Stomach (tissue), 9 donors: Measurements from ENCODE around the gene FFAR1. TPM values are rescaled to one million over a fixed set of nuclear protein-coding genes. Genes with fewer than 3 reads are reported as not detected.

Source experiments
- DNase-seq, 2 donors: peaks; one replicate each; pipeline versions ENCODE4 v3.0.0 to v3.0.0-alpha.2; 2013 to 2019
- H3K27ac ChIP-seq, 5 donors: fragments of 200-600 bp in 4 of 5; sonication (generic) in 4 of 5; one replicate each; pipeline ENCODE4 v1.5.1; 2013 to 2019; ENCODE audit warnings: mild to moderate bottlenecking in 1 of 5, moderate library complexity in 1 of 5
- H3K27me3 ChIP-seq, 3 donors: fragments of 200-600 bp; sonication (generic); one replicate each; pipeline ENCODE4 v1.5.1; 2017 to 2019; ENCODE audit warnings: mixed run types in 1 of 3
- H3K36me3 ChIP-seq, 4 donors: fragments of 200-600 bp; sonication (generic); 1 replicate in 3 of 4; 2 replicates in 1 of 4; pipeline ENCODE4 v1.5.1; 2016 to 2019
- H3K4me1 ChIP-seq, 4 donors: fragments of 200-600 bp; sonication (generic); one replicate each; pipeline ENCODE4 v1.5.1; 2016 to 2019
- H3K4me3 ChIP-seq, 4 donors: fragments of 200-600 bp; sonication (generic) in 3 of 4; one replicate each; pipeline ENCODE4 v1.5.1; 2016 to 2019; ENCODE audit warnings: mild to moderate bottlenecking in 1 of 4
- H3K9me3 ChIP-seq, 4 donors: fragments of 200-600 bp; sonication (generic); one replicate each; pipeline ENCODE4 v1.5.1; 2016 to 2019
- CTCF ChIP-seq, 7 experiments: fragments of 450-650 bp in 4 of 7; fragments of 200-600 bp in 3 of 7; sonication (generic) in 3 of 7; IDR thresholded peaks; one replicate each; pipeline ENCODE4 v1.5.1; 2016 to 2019; ENCODE audit warnings: antibody characterized with exemption in 7 of 7, control low read depth in 2 of 7, mild to moderate bottlenecking in 1 of 7
- EP300 ChIP-seq: sonication (generic); formaldehyde crosslinking; IDR thresholded peaks from one replicate; pipeline ENCODE4 v1.6.1; 2017; ENCODE audit warnings: antibody characterized with exemption
- POLR2A ChIP-seq, 4 donors: fragments of 450-650 bp; IDR thresholded peaks; one replicate each; pipeline ENCODE4 v1.6.1; 2016; ENCODE audit warnings: antibody characterized with exemption in 4 of 4, control low read depth in 2 of 4, mild to moderate bottlenecking in 1 of 4, moderate library complexity in 1 of 4
- POLR2AphosphoS5 ChIP-seq, 3 donors: sonication (generic); formaldehyde crosslinking; IDR thresholded peaks; one replicate each; pipeline ENCODE4 v1.6.1; 2016; ENCODE audit warnings: antibody characterized with exemption in 3 of 3
- WGBS, 5 donors: extraction: QIAGEN DNeasy Blood & Tissue Kit in 3 of 5; methylation state at CpG; one replicate each; pipeline versions ENCODE4 v1.1.5 to v1.1.7; 2013 to 2018; 5-methylcytosine and 5-hydroxymethylcytosine counted together
- intact Hi-C: fragments of 100-400 bp; cut with DNase I; formaldehyde crosslinking; loops from one replicate; pipeline ENCODE4 v1.15.1; 2023; ENCODE audit warnings: low total_unique reads
- polyA plus RNA-seq, 3 donors: library from polyadenylated mRNA; stranded (reverse); fragments of 200-250 nt; gene quantifications; one replicate each; pipeline ENCODE4 v1.2.3, GENCODE V29; 2013
- total RNA-seq, 5 donors: library from RNA; depleted of rRNA; stranded (reverse); fragments of >200 nt; gene quantifications; one replicate each; pipeline versions ENCODE4 v1.1.0 to v1.2.3, GENCODE V29; 2014 to 2016
- donor health status: healthy with polysubstance abuse.
- donor health status: Bipolar disorder and iron deficiency.
- donor health status: healthy.

The FFAR1 gene
- total and polyA plus RNA-seq, 8 donors, result 0.18 TPM; not detected in 7

- Histone ChIP-seq H3K9me3 (peaks cover 0 to 10% (median 8%) of the 10 kb centered on the region in 4 donors), H3K27me3 (peaks cover 0 to 5% (median 0%) of the 10 kb centered on the region in 3 donors), H3K27ac (no peak overlapping the region), H3K36me3 (no peaks in the 10 kb centered on the region), H3K4me3 (no peak overlapping the region), H3K4me1 (peaks cover 0 to 19% (median 0%) of the 10 kb centered on the region in 4 donors)
- TF ChIP-seq POLR2AphosphoS5 (IDR thresholded peaks at IDR 0.05) (no peak), POLR2A (IDR thresholded peaks at IDR 0.05) (no peak), EP300 (no peak), CTCF (IDR thresholded peaks at IDR 0.05) (no peak)
- intact Hi-C loops, result no loop called here
- DNase-seq, result no peak
- 90 to 98% (median 92%) methylated on average over 2 of the region's 2 CpGs for WGBS, 5 donors
Measured at GRCh38 chr19:35321291-35321690, 26.4 kb upstream of the FFAR1 start.

DNA sequence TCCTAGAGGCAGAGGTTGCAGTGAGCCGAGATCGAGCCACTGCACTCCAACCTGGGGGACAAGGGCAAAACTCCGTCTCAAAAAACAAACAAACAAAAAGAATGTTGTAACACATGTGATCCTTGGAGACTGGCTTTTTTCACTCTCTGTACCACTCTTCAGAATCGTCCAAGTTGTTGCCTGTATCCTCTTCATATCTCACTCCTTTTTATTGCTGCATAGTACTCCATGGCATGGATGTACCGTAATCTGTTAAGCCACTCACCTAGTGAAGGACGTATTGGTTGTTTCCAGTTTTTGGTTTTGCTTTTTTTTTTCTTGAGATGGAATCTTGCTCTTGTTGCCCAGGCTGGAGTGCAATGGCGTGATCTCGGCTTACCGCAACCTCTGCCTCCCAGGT is 25.7 kb upstream of the FFAR1 start:
- Histone ChIP-seq H3K36me3 (no peaks in the 10 kb centered on the region), H3K27me3 (peaks cover 0 to 9% (median 0%) of the 10 kb centered on the region in 3 donors), H3K9me3 (peaks cover 0 to 10% (median 8%) of the 10 kb centered on the region in 4 donors), H3K4me1 (peaks cover 0 to 19% (median 0%) of the 10 kb centered on the region in 4 donors), H3K27ac (no peak overlapping the region), H3K4me3 (no peak overlapping the region)
- DNase-seq, result no peak
- TF ChIP-seq POLR2A (IDR thresholded peaks at IDR 0.05), result no peak
- no peak for TF ChIP-seq POLR2AphosphoS5 (IDR thresholded peaks at IDR 0.05)
- TF ChIP-seq EP300, result no peak
- TF ChIP-seq CTCF (IDR thresholded peaks at IDR 0.05), result no peak
- intact Hi-C loops, result no loop called here
- 93 to 97% (median 93%) methylated on average over 9 of the region's 9 CpGs for WGBS, 5 donors

- Histone ChIP-seq H3K4me3 (no peak overlapping the region), H3K36me3 (no peaks in the 10 kb centered on the region), H3K27ac (no peak overlapping the region), H3K4me1 (no peaks in the 10 kb centered on the region), H3K9me3 (no peaks in the 10 kb centered on the region), H3K27me3 (peaks cover 0 to 49% (median 9%) of the 10 kb centered on the region in 3 donors)
- TF ChIP-seq POLR2AphosphoS5 (IDR thresholded peaks at IDR 0.05), result no peak
- TF ChIP-seq CTCF (IDR thresholded peaks at IDR 0.05), result no peak
- TF ChIP-seq EP300, result no peak
- TF ChIP-seq POLR2A (IDR thresholded peaks at IDR 0.05), result no peak
- no peak for DNase-seq
- intact Hi-C loops, result no loop called here
- WGBS, 5 donors, result 60 to 73% (median 69%) methylated on average over 4 of the region's 4 CpGs
Measured at GRCh38 chr19:35327642-35328041, 20.1 kb upstream of the FFAR1 start.

GRCh38 chr19:35328851-35329285 is 18.8 kb upstream of the FFAR1 start, which contains the start of gene CD22:
Gene CD22 (plus strand): TSS chr19:35329187. CDS start chr19:35332041, 2,854 bp downstream.
- no peaks in the 10 kb centered on the region for H3K4me1 ChIP-seq
- intact Hi-C loops, result no loop called here
- DNase-seq, result no peak
- H3K27ac ChIP-seq, result no peak within 1 kb of the TSS
- TF ChIP-seq EP300 (no peak), CTCF (IDR thresholded peaks at IDR 0.05) (no peak), POLR2A (IDR thresholded peaks at IDR 0.05) (no peak), POLR2AphosphoS5 (IDR thresholded peaks at IDR 0.05) (no peak)
- H3K4me3 ChIP-seq, result peak within 1 kb of the TSS in 1 of 4 donors; percentile 5
- no peaks in the 10 kb centered on the region for H3K9me3 ChIP-seq
- H3K27me3 ChIP-seq, result peaks cover 0 to 61% (median 11%) of the 10 kb centered on the region in 3 donors
- no peaks in the 10 kb centered on the region for H3K36me3 ChIP-seq
- WGBS, 5 donors, result 75 to 85% (median 76%) methylated on average over 12 of the region's 12 CpGs
